Measurements from ENCODE around the gene ACTBL2.

DNA sequence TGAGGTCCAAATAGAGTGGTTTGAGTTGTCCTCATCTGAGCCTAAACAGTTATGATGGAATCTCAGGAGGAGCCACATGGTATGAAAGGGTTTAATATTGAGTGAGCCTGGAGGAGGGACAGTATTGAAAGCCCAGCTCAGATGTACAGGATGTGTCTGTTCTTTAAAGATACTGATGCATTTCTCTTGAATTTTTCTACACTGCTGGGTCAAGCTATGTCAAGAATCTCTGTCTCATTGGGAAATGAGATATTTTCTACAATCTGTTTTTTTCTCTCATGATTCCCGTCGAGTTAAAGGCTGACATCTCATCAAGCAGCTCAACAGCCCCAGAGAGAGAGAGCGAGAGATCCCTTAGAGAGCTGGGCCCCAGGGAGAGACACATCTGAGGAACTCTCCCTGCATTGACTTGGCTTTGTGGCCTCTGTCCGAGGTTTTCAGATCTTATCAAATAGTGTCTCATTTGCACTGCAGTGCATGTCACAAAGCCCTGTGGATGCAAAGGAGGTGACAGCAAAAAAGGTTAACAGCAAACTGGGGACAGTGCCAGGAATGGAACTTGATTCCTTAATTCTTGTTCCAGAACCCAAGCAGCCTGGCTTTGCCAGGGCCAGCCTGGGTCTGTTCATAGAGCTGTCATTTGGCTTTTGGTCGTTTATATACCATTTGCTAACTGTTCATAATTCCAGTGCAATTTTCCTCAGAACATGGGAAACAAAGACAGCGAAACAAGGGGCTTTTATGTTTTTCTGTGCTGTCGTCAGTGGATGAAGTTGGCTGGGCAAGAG lies 19.0 kb upstream of the ACTBL2 start:
- TF ChIP-seq, protein P1, sequence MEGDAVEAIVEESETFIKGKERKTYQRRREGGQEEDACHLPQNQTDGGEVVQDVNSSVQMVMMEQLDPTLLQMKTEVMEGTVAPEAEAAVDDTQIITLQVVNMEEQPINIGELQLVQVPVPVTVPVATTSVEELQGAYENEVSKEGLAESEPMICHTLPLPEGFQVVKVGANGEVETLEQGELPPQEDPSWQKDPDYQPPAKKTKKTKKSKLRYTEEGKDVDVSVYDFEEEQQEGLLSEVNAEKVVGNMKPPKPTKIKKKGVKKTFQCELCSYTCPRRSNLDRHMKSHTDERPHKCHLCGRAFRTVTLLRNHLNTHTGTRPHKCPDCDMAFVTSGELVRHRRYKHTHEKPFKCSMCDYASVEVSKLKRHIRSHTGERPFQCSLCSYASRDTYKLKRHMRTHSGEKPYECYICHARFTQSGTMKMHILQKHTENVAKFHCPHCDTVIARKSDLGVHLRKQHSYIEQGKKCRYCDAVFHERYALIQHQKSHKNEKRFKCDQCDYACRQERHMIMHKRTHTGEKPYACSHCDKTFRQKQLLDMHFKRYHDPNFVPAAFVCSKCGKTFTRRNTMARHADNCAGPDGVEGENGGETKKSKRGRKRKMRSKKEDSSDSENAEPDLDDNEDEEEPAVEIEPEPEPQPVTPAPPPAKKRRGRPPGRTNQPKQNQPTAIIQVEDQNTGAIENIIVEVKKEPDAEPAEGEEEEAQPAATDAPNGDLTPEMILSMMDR (IDR thresholded peaks at IDR 0.05 in 8 of 11, conservative IDR thresholded peaks at IDR 0.05 in 3 of 11): no peak
- TF ChIP-seq POLR2AphosphoS5 (IDR thresholded peaks at IDR 0.05): no peak
